H9 (cell line): ENCODE data around the gene CATSPERE. TPM values are rescaled to one million over a fixed set of nuclear protein-coding genes. Genes with fewer than 3 reads are reported as not detected.

ENCODE experiments used
- DNase-seq: peaks from one replicate; pipeline ENCODE4 v3.0.0-alpha.2; 2017
- H2AFZ ChIP-seq: one replicate; pipeline ENCODE4 v1.6.1; 2013; ENCODE audit warnings: mild to moderate bottlenecking, low read length, control low read depth, moderate library complexity
- H2AK5ac ChIP-seq: 2 replicates; pipeline ENCODE4 v1.6.1; 2013; ENCODE audit warnings: low read length, control low read depth, mixed read lengths; ENCODE audit not compliant: insufficient read length
- H2BK120ac ChIP-seq: one replicate; pipeline ENCODE4 v1.6.1; 2013; ENCODE audit warnings: low read depth, mild to moderate bottlenecking, low read length, control low read depth, inconsistent platforms; ENCODE audit not compliant: poor library complexity, severe bottlenecking
- H2BK12ac ChIP-seq: 2 replicates; pipeline ENCODE4 v1.6.1; 2013; ENCODE audit warnings: low read length, control low read depth, mixed read lengths, low read depth; ENCODE audit not compliant: insufficient read length
- H2BK15ac ChIP-seq: 2 replicates; pipeline ENCODE4 v1.6.1; 2013; ENCODE audit warnings: low read depth, low read length, control low read depth
- H2BK20ac ChIP-seq: one replicate; pipeline ENCODE4 v1.6.1; 2013; ENCODE audit warnings: low read depth, mild to moderate bottlenecking, low read length, control low read depth, inconsistent platforms; ENCODE audit not compliant: poor library complexity, severe bottlenecking
- H2BK5ac ChIP-seq: 2 replicates; pipeline ENCODE4 v1.6.1; 2013; ENCODE audit warnings: low read length, control low read depth, mixed read lengths; ENCODE audit not compliant: insufficient read length
- H3K14ac ChIP-seq: 2 replicates; pipeline ENCODE4 v1.6.1; 2013; ENCODE audit warnings: low read length, control low read depth; ENCODE audit not compliant: insufficient read depth
- H3K18ac ChIP-seq: 2 replicates; pipeline ENCODE4 v1.6.1; 2013; ENCODE audit warnings: low read depth, mild to moderate bottlenecking, mixed read lengths, low read length, control low read depth; ENCODE audit not compliant: insufficient read length
- H3K23ac ChIP-seq: 2 replicates; pipeline ENCODE4 v1.6.1; 2013; ENCODE audit warnings: low read length, control low read depth, mixed read lengths, low read depth; ENCODE audit not compliant: insufficient read length
- H3K23me2 ChIP-seq: 2 replicates; pipeline ENCODE4 v1.6.1; 2013; ENCODE audit warnings: low read depth, mild to moderate bottlenecking, mixed read lengths, low read length, control low read depth; ENCODE audit not compliant: insufficient read length, poor library complexity, severe bottlenecking
- H3K27ac ChIP-seq: 2 replicates; pipeline ENCODE4 v1.5.1; 2013; ENCODE audit warnings: low read length, control low read depth, mixed read lengths, low read depth; ENCODE audit not compliant: insufficient read length
- H3K27me3 ChIP-seq: 2 replicates; pipeline ENCODE4 v1.6.1; 2013; ENCODE audit warnings: low read length, control low read depth, inconsistent platforms; ENCODE audit not compliant: insufficient read depth
- H3K4ac ChIP-seq: 2 replicates; pipeline ENCODE4 v1.6.1; 2013; ENCODE audit warnings: low read depth, mild to moderate bottlenecking, control low read depth, inconsistent platforms, low read length, moderate library complexity
- H3K4me1 ChIP-seq: 2 replicates; pipeline ENCODE4 v1.6.1; 2013; ENCODE audit warnings: low read length, control low read depth, inconsistent platforms; ENCODE audit not compliant: insufficient read depth
- H3K4me2 ChIP-seq: 2 replicates; pipeline ENCODE4 v1.6.1; 2013; ENCODE audit warnings: low read length, control low read depth, mixed read lengths; ENCODE audit not compliant: insufficient read length, insufficient read depth
- H3K56ac ChIP-seq: 2 replicates; pipeline ENCODE4 v1.6.1; 2013; ENCODE audit warnings: low read depth, mild to moderate bottlenecking, mixed read lengths, low read length, control low read depth; ENCODE audit not compliant: insufficient read length
- H3K79me1 ChIP-seq: 2 replicates; pipeline ENCODE4 v1.6.1; 2013; ENCODE audit warnings: low read depth, mild to moderate bottlenecking, moderate library complexity, low read length, control low read depth, inconsistent platforms; ENCODE audit not compliant: insufficient read depth, poor library complexity, severe bottlenecking
- H3K79me2 ChIP-seq: 2 replicates; pipeline ENCODE4 v1.6.1; 2013; ENCODE audit warnings: low read length, control low read depth, inconsistent platforms; ENCODE audit not compliant: insufficient read depth
- H3K9ac ChIP-seq: 2 replicates; pipeline ENCODE4 v1.6.1; 2013; ENCODE audit warnings: low read length, control low read depth, mixed read lengths; ENCODE audit not compliant: insufficient read length; ENCODE audit errors: extremely low read depth
- H3K9me3 ChIP-seq: one replicate; pipeline ENCODE4 v1.6.1; 2013; ENCODE audit warnings: low read depth, low read length, inconsistent platforms; ENCODE audit not compliant: control insufficient read depth
- H3T11ph ChIP-seq: one replicate; pipeline ENCODE4 v1.6.1; 2013; ENCODE audit warnings: mild to moderate bottlenecking, low read length, control low read depth, inconsistent platforms
- H4K20me1 ChIP-seq: one replicate; pipeline ENCODE4 v1.6.1; 2013; ENCODE audit not compliant: control insufficient read depth, insufficient read length, insufficient read depth
- H4K5ac ChIP-seq: 2 replicates; pipeline ENCODE4 v1.6.1; 2013; ENCODE audit warnings: low read depth, mild to moderate bottlenecking, mixed read lengths, low read length, control low read depth; ENCODE audit not compliant: insufficient read length
- H4K8ac ChIP-seq: replicated peaks from 2 replicates; pipeline ENCODE4 v1.6.1; 2013; ENCODE audit warnings: low read length, control low read depth, mixed read lengths, low read depth; ENCODE audit not compliant: insufficient read length
- H4K91ac ChIP-seq: 2 replicates; pipeline ENCODE4 v1.6.1; 2013; ENCODE audit warnings: low read depth, mild to moderate bottlenecking, moderate library complexity, mixed read lengths, low read length, control low read depth; ENCODE audit not compliant: insufficient read length
- H3K27ac Mint-ChIP-seq, 3 experiments: 2 replicates in 2 of 3; 3 replicates in 1 of 3; pipeline ENCODE4 v1.8.0; 2020 to 2021; ENCODE audit warnings: mixed read lengths in 3 of 3, mild to moderate bottlenecking in 1 of 3, moderate library complexity in 1 of 3
- H3K27me3 Mint-ChIP-seq: 2 replicates; pipeline ENCODE4 v1.8.0; 2021; ENCODE audit warnings: low read depth, mild to moderate bottlenecking, moderate library complexity, mixed read lengths
- H3K36me3 Mint-ChIP-seq, 3 experiments: 2 replicates in 2 of 3; 3 replicates in 1 of 3; pipeline ENCODE4 v1.8.0; 2020 to 2021; ENCODE audit warnings: low read depth in 3 of 3, mixed read lengths in 3 of 3; ENCODE audit not compliant: insufficient read depth in 1 of 3
- H3K4me1 Mint-ChIP-seq, 2 experiments: 2 replicates each; pipeline ENCODE4 v1.8.0; 2020; ENCODE audit warnings: mixed read lengths in 2 of 2
- H3K4me3 Mint-ChIP-seq, 2 experiments: 2 replicates in 1 of 2; 3 replicates in 1 of 2; pipeline ENCODE4 v1.8.0; 2020 to 2021; ENCODE audit warnings: mild to moderate bottlenecking in 2 of 2, mixed read lengths in 2 of 2, moderate library complexity in 1 of 2
- H3K9me3 Mint-ChIP-seq, 2 experiments: 2 replicates in 1 of 2; 3 replicates in 1 of 2; pipeline ENCODE4 v1.8.0; 2020; ENCODE audit warnings: mild to moderate bottlenecking in 2 of 2, mixed read lengths in 2 of 2, moderate library complexity in 1 of 2
- CTCF ChIP-seq: fragments of 200-600 bp; sonication (generic); conservative IDR thresholded peaks from 3 replicates; pipeline ENCODE4 v1.8.0; 2021; ENCODE audit warnings: antibody characterized with exemption, mild to moderate bottlenecking
- WGBS: extraction: QIAGEN DNeasy Blood & Tissue Kit; methylation state at CpG from one replicate; pipeline ENCODE4 v1.1.7; 2013; ENCODE audit warnings: missing lambda C conversion rate, low lambda C conversion rate, mixed read lengths; ENCODE audit not compliant: insufficient read length; ENCODE audit errors: extremely low coverage; 5-methylcytosine and 5-hydroxymethylcytosine counted together
- total RNA-seq: library from RNA; stranded (reverse); gene quantifications from 2 replicates; pipeline ENCODE4 v1.2.1, GENCODE V29; 2021

CATSPERE gene
- total RNA-seq, 1 experiment from 2014 or later: 0.31 TPM

GRCh38 chr1:244429818-244430217, 31.3 kb upstream of the CATSPERE start:
- H3K27ac Mint-ChIP-seq: no peak overlapping the region; a peak in 1 of 7 replicates

More at GRCh38 chr1:244429818-244430217, 31.3 kb upstream of the CATSPERE start:
- WGBS: no CpG with 5 or more reads among the region's 3 CpGs
- Mint-ChIP-seq H3K36me3 (peaks cover 11 to 29% (median 23%) of the 10 kb centered on the region in 3 experiments; a peak in 6 of 7 replicates), H3K4me1 (no peaks in the 10 kb centered on the region), H3K27me3 (no peaks in the 10 kb centered on the region), H3K4me3 (no peak overlapping the region), H3K9me3 (no peaks in the 10 kb centered on the region)
- H3T11ph ChIP-seq: no peak overlapping the region
- H4K91ac ChIP-seq: no peak overlapping the region
- H3K56ac ChIP-seq: no peak overlapping the region
- H2AFZ ChIP-seq: no peak overlapping the region
- H3K4ac ChIP-seq: no peak overlapping the region
- H3K79me1 ChIP-seq: peaks cover 3% of the 10 kb centered on the region
- H4K20me1 ChIP-seq: no peaks in the 10 kb centered on the region
- no peak overlapping the region for H2BK12ac ChIP-seq
- no peak overlapping the region for H2BK5ac ChIP-seq
- no peak overlapping the region for H2AK5ac ChIP-seq
- no peak overlapping the region for H3K14ac ChIP-seq
- no peak overlapping the region for H2BK15ac ChIP-seq
- no peaks in the 10 kb centered on the region for H3K79me2 ChIP-seq
- no peak overlapping the region for H3K18ac ChIP-seq
- H4K5ac ChIP-seq: no peak overlapping the region
- no peak overlapping the region for H3K27ac ChIP-seq
- TF ChIP-seq CTCF: no peak
- no peaks in the 10 kb centered on the region for H3K23me2 ChIP-seq
- H2BK120ac ChIP-seq: no peak overlapping the region
- no peak overlapping the region for H3K23ac ChIP-seq
- H3K9ac ChIP-seq: no peak overlapping the region
- H3K4me2 ChIP-seq: no peak overlapping the region
- no peaks in the 10 kb centered on the region for H3K27me3 ChIP-seq
- no peak overlapping the region for H4K8ac ChIP-seq
- H3K9me3 ChIP-seq: no peaks in the 10 kb centered on the region
- H2BK20ac ChIP-seq: no peak overlapping the region
- no peaks in the 10 kb centered on the region for H3K4me1 ChIP-seq
- DNase-seq: no peak
